ENCODE results near the gene CMTM2. TPM values are rescaled to one million over a fixed set of nuclear protein-coding genes. Genes with fewer than 3 reads are reported as not detected.
A peak's percentile ranks its signal among the peaks of the same experiment; 100 is the strongest.
"Not testable (repeated sequence)": the region's sequence is repeated elsewhere in the genome, so short reads cannot be mapped to it uniquely, and the experiment has no call there.

CMTM2 gene
- total and polyA plus RNA-seq, 3 experiments from 2014 or later = 0.22 to 0.24 TPM; not detected in 1

DNA sequence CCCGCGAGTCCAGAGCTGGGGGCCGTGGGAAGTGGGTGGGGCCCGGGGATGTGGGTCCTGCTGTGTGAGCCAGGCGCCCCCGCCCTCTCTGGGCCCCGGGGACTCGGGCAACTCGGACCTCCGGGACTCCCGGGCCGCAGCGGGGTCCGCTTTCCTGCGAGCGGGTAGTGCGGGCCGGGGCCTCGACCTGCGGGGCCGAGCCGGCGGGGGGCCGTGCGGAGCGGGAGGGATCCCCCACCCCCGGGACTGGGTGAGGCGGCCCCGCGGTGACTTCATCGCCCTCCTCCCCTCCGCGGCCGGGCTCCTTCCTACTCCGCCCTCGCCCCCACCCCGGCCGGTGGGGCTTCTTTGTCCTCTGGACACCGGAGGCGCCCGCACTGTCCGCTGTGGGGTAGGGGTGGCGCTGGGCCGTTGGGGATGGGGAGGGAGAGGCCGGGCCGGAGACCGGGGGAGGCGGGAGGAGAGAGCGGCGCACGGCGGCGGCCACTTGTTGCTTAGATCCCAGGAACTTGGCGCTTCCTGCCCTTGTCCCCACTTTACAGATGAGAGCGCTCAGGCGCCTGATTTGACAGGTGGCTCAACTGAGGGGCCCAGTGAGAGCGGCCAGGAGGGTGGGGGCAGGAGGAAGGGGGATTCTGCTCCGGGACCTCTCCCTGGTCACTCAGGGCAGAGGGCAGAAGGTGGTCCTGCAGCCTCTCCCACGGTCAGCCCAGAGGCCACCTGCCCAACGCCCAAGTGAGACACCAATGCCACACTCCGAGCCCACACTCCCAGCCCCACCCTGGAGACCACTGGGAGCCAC, 26.1 kb downstream of the CMTM2 start:
- H3K27me3 ChIP-seq (ENCODE audit: insufficient read depth, low read length, poor library complexity, severe bottlenecking) = no peaks in the 10 kb centered on the region
- H3K4me3 ChIP-seq (ENCODE audit: low read length) = peak overlapping the region; percentile 43
- Mint-ChIP-seq H3K36me3 (peaks cover 0 to 28% (median 0%) of the 10 kb centered on the region in 3 donors), H3K9me3 (no peaks in the 10 kb centered on the region), H3K4me3 (peak overlapping the region; percentile 69 to 89 (median 80)), H3K4me1 (peaks cover 35 to 49% (median 40%) of the 10 kb centered on the region in 3 donors), H3K27ac (peak overlapping the region in 6 of 8 donors; percentile 78 to 97 (median 90)), H3K27me3 (peaks cover 0 to 1% of the 10 kb centered on the region in 2 donors)
- DNase-seq = peak in 3 of 5 donors; percentile 26 to 63 (median 31)
- H3K4me1 ChIP-seq (ENCODE audit: insufficient read depth, low read length) = peaks cover 37% of the 10 kb centered on the region
- ChIA-PET POLR2A (interaction anchor here (2.0 to 2.2 kb wide), 2 partner anchors 16 to 84 kb away, joined by 13 read pairs; no protein-coding TSS in a partner anchor), CTCF (interaction anchor here (1.0 to 4.6 kb wide), 6 partner anchors 8 to 198 kb away, joined by 3 to 23 read pairs (median 13); partner anchors contain the start of gene CKLF)
- peaks cover 15% of the 10 kb centered on the region for H3K36me3 ChIP-seq (ENCODE audit: insufficient read depth, low read length)
- peak overlapping the region; percentile 59 for H3K27ac ChIP-seq (ENCODE audit: low read depth, low read length)
- H3K9me3 ChIP-seq (ENCODE audit: low read length) = no peaks in the 10 kb centered on the region

DNA sequence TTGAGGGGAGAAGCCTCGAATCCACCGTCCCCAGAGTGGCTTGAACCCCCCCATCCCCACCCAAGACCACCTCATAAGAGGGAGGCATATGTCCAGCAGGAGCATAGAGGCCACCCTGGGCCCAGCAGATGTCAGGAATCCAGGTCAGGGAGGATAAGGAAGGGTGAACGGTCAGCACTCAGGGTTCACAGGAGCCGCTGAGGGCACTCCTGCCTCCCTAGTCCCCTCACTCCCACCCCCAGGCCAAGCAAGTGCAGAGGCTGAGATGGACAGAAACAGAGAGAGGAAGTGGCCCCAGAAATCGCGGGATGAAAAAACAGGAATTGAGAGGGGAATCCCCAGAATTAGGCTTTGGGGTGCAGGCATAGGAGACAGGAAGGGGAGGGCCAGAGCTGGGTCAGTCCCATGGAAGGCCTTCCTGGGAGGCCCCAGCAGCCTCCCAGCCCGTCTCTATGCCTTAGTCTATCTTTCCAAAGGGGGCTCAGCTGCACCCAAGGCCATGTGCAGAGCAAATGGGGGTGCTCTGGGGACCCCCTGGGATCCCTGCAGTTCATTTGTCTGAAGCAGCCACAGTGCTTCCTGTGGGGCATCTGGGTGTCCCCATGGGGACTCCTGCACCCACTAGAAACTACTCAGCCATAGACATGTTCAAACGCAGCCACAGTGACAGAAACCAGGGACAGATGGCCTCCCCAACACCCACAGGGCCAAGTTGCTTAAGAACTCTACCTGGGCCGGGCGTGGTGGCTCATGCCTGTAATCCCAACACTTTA, 26.9 kb downstream of the CMTM2 start:
- Mint-ChIP-seq H3K27me3 (peaks cover 0 to 1% of the 10 kb centered on the region in 2 donors), H3K36me3 (peaks cover 0 to 35% (median 0%) of the 10 kb centered on the region in 3 donors), H3K4me1 (peaks cover 35 to 49% (median 40%) of the 10 kb centered on the region in 3 donors), H3K9me3 (no peaks in the 10 kb centered on the region), H3K27ac (peak overlapping the region; percentile 88 to 97 (median 90)), H3K4me3 (peak overlapping the region; percentile 69 to 91 (median 86))
- Histone ChIP-seq H3K4me3 (ENCODE audit: low read length) (peak overlapping the region; percentile 43), H3K27me3 (ENCODE audit: insufficient read depth, low read length, poor library complexity, severe bottlenecking) (no peaks in the 10 kb centered on the region), H3K36me3 (ENCODE audit: insufficient read depth, low read length) (peaks cover 16% of the 10 kb centered on the region), H3K9me3 (ENCODE audit: low read length) (no peaks in the 10 kb centered on the region), H3K4me1 (ENCODE audit: insufficient read depth, low read length) (peaks cover 37% of the 10 kb centered on the region), H3K27ac (ENCODE audit: low read depth, low read length) (peak overlapping the region; percentile 59)
- DNase-seq = no peak
- ChIA-PET CTCF (interaction anchor here (1.5 to 4.6 kb wide), 6 partner anchors 9 to 199 kb away, joined by 4 to 26 read pairs (median 18); no protein-coding TSS in a partner anchor), POLR2A (interaction anchor here (0.6 kb wide), 1 partner anchor 84 kb away, joined by 4 read pairs; no protein-coding TSS in a partner anchor)

- peaks cover 31 to 43% (median 33%) of the 10 kb centered on the region in 3 donors for H3K4me1 Mint-ChIP-seq
- H3K36me3 Mint-ChIP-seq = peaks cover 0 to 58% (median 0%) of the 10 kb centered on the region in 3 donors
Measured at GRCh38 chr16:66608241-66609138, 29.2 kb downstream of the CMTM2 start.

DNA sequence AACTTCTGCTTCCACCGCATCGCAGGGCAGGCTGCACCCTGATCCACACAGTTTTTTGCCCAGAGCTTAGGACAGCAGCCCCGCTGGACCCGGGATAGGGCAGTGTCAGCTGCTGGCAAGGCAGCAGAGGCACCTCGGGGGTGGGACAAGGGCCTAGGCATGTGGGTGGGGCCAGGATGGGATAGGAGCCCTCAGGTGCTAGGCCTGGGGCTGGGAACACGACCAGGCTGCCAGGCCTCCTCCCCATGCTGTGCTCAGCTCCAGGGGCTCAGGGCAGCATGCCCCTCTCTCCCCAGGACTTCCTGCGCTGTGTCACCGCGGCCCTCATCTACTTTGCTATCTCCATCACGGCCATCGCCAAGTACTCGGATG, 29.9 kb downstream of the CMTM2 start:
- Mint-ChIP-seq H3K4me1 (peaks cover 26 to 37% (median 27%) of the 10 kb centered on the region in 3 donors), H3K27ac (peak overlapping the region in 3 of 8 donors; percentile 45 to 87 (median 85)), H3K4me3 (no peak overlapping the region), H3K36me3 (peaks cover 0 to 54% (median 0%) of the 10 kb centered on the region in 3 donors), H3K9me3 (no peaks in the 10 kb centered on the region), H3K27me3 (peaks cover 0 to 1% of the 10 kb centered on the region in 2 donors)
- H3K9me3 ChIP-seq (ENCODE audit: low read length) = no peaks in the 10 kb centered on the region
- no peaks in the 10 kb centered on the region for H3K27me3 ChIP-seq (ENCODE audit: insufficient read depth, low read length, poor library complexity, severe bottlenecking)
- POLR2A ChIA-PET = interaction anchor here (0.6 kb wide), 1 partner anchor 401 kb away, joined by 4 read pairs; no protein-coding TSS in a partner anchor
- no peak overlapping the region for H3K4me3 ChIP-seq (ENCODE audit: low read length)
- CTCF ChIA-PET = interaction anchor here (0.6 to 4.6 kb wide), 32 partner anchors 8 to 265 kb away, joined by 3 to 26 read pairs (median 6); partner anchors contain the start of genes CKLF and DYNC1LI2
- H3K4me1 ChIP-seq (ENCODE audit: insufficient read depth, low read length) = peaks cover 27% of the 10 kb centered on the region
- DNase-seq = no peak
- H3K27ac ChIP-seq (ENCODE audit: low read depth, low read length) = no peak overlapping the region
- H3K36me3 ChIP-seq (ENCODE audit: insufficient read depth, low read length) = peaks cover 29% of the 10 kb centered on the region

More at GRCh38 chr16:66608241-66609138, 29.2 kb downstream of the CMTM2 start:
- H3K9me3 Mint-ChIP-seq = no peaks in the 10 kb centered on the region
- Histone ChIP-seq H3K4me1 (ENCODE audit: insufficient read depth, low read length) (peaks cover 33% of the 10 kb centered on the region), H3K27me3 (ENCODE audit: insufficient read depth, low read length, poor library complexity, severe bottlenecking) (no peaks in the 10 kb centered on the region), H3K9me3 (ENCODE audit: low read length) (no peaks in the 10 kb centered on the region), H3K27ac (ENCODE audit: low read depth, low read length) (no peak overlapping the region), H3K4me3 (ENCODE audit: low read length) (no peak overlapping the region), H3K36me3 (ENCODE audit: insufficient read depth, low read length) (peaks cover 28% of the 10 kb centered on the region)
- ChIA-PET POLR2A (interaction anchor here (0.6 kb wide), 2 partner anchors 132 to 402 kb away, joined by 3 to 4 read pairs; no protein-coding TSS in a partner anchor), CTCF (interaction anchor here (0.6 to 4.6 kb wide), 36 partner anchors 9 to 266 kb away, joined by 3 to 26 read pairs (median 5); partner anchors contain the start of genes CKLF, DYNC1LI2 and NAE1)
- H3K27ac Mint-ChIP-seq = peak overlapping the region; percentile 30 to 93 (median 72)
- H3K27me3 Mint-ChIP-seq = peaks cover 0 to 1% of the 10 kb centered on the region in 2 donors
- peak; percentile 69 to 85 (median 74) for DNase-seq
- peak overlapping the region in 4 of 7 donors; percentile 42 to 67 (median 45) for H3K4me3 Mint-ChIP-seq

- peaks cover 0 to 59% (median 0%) of the 10 kb centered on the region in 3 donors for H3K36me3 Mint-ChIP-seq
- peaks cover 26 to 37% (median 27%) of the 10 kb centered on the region in 3 donors for H3K4me1 Mint-ChIP-seq
- no peak overlapping the region for H3K4me3 Mint-ChIP-seq
- H3K9me3 Mint-ChIP-seq = no peaks in the 10 kb centered on the region
- peaks cover 0 to 1% of the 10 kb centered on the region in 2 donors for H3K27me3 Mint-ChIP-seq
- Histone ChIP-seq H3K4me1 (ENCODE audit: insufficient read depth, low read length) (peaks cover 27% of the 10 kb centered on the region), H3K4me3 (ENCODE audit: low read length) (no peak overlapping the region), H3K36me3 (ENCODE audit: insufficient read depth, low read length) (peaks cover 29% of the 10 kb centered on the region), H3K27ac (ENCODE audit: low read depth, low read length) (no peak overlapping the region), H3K27me3 (ENCODE audit: insufficient read depth, low read length, poor library complexity, severe bottlenecking) (no peaks in the 10 kb centered on the region), H3K9me3 (ENCODE audit: low read length) (no peaks in the 10 kb centered on the region)
- ChIA-PET CTCF (interaction anchor here (1.4 to 4.6 kb wide), 5 partner anchors 13 to 41 kb away, joined by 5 to 23 read pairs (median 11); no protein-coding TSS in a partner anchor), POLR2A (no interaction called here)
- DNase-seq = no peak
- H3K27ac Mint-ChIP-seq = peak overlapping the region in 5 of 8 donors; percentile 23 to 72 (median 62)
Measured at GRCh38 chr16:66610111-66610820, 31.0 kb downstream of the CMTM2 start.

DNA sequence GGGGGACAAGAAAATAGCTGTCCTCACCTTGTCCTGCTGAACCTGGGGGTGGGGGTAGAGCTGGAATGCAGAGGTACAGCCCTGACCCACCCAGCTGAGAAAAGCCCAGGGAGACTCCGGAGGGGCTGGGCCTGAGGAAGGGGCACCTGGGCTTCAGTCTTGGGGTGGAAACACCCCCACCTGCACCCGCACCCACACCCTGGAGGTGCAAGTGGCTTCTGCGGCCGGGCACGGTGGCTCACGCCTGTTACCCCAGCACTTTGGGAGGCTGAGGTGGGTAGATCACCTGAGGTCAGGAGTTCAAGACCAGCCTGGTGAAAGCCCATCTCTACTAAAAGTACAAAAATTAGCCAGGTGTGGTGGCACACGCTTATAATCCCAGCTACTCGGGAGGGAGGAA, 32.6 kb downstream of the CMTM2 start:
- H3K4me3 ChIP-seq (ENCODE audit: low read length); POLR2A ChIA-PET; DNase-seq; H3K27ac ChIP-seq (ENCODE audit: low read depth, low read length); H3K27me3 ChIP-seq (ENCODE audit: insufficient read depth, low read length, poor library complexity, severe bottlenecking); H3K9me3 ChIP-seq (ENCODE audit: low read length); H3K4me3 Mint-ChIP-seq; H3K27me3 Mint-ChIP-seq; H3K9me3 Mint-ChIP-seq: not testable (repeated sequence)
- Histone ChIP-seq H3K4me1 (ENCODE audit: insufficient read depth, low read length) (peaks cover 15% of the 10 kb centered on the region), H3K36me3 (ENCODE audit: insufficient read depth, low read length) (peaks cover 29% of the 10 kb centered on the region)
- Mint-ChIP-seq H3K27ac (peak overlapping the region in 1 of 8 donors; percentile 61), H3K4me1 (peaks cover 16 to 23% (median 18%) of the 10 kb centered on the region in 3 donors), H3K36me3 (peaks cover 0 to 55% (median 0%) of the 10 kb centered on the region in 3 donors)
- CTCF ChIA-PET = interaction anchor here (1.2 to 2.2 kb wide), 2 partner anchors 9 to 39 kb away, joined by 3 to 7 read pairs; no protein-coding TSS in a partner anchor
